T-helper 17 cell (primary cell): ENCODE results near the gene PRDM16. TPM values are rescaled to one million over a fixed set of nuclear protein-coding genes. Genes with fewer than 3 reads are reported as not detected.

Experiments
- ATAC-seq: fragments of 150-1000 bp; cut with Tn5 transposase; 2 replicates; pipeline ENCODE4 v1.10.0; 2021; ENCODE audit warnings: mild to moderate bottlenecking, moderate library complexity
- DNase-seq, 3 donors: peaks; one replicate each; pipeline versions ENCODE4 v3.0.0 to v3.0.0-alpha.2; 2020 to 2021
- H3K9me3 ChIP-seq: one replicate; pipeline ENCODE4 v1.7.0; 2013; ENCODE audit warnings: low read length, mild to moderate bottlenecking; ENCODE audit not compliant: control insufficient read depth, poor library complexity, severe bottlenecking
- H3K27ac Mint-ChIP-seq: one replicate; pipeline ENCODE4 v1.8.0; 2022; ENCODE audit warnings: mild to moderate bottlenecking, moderate library complexity, mixed read lengths
- H3K27me3 Mint-ChIP-seq: one replicate; pipeline ENCODE4 v1.8.0; 2022; ENCODE audit warnings: mixed read lengths
- H3K36me3 Mint-ChIP-seq: one replicate; pipeline ENCODE4 v1.8.0; 2022; ENCODE audit warnings: low read depth, mixed read lengths
- H3K4me1 Mint-ChIP-seq: one replicate; pipeline ENCODE4 v1.8.0; 2022; ENCODE audit warnings: mild to moderate bottlenecking, mixed read lengths
- H3K4me3 Mint-ChIP-seq: one replicate; pipeline ENCODE4 v1.8.0; 2022; ENCODE audit warnings: mild to moderate bottlenecking, moderate library complexity, mixed read lengths
- total RNA-seq, 4 donors: library from RNA in 2 of 4; stranded (reverse) in 2 of 4; gene quantifications; one replicate each; pipeline ENCODE4 v1.2.3 and lab custom pipeline; 2022 to 2026

Gene PRDM16
- total RNA-seq, 2 donors from 2014 or later, result not detected

GRCh38 chr1:3072391-3073185 is 3.6 kb downstream of the PRDM16 start:
- Mint-ChIP-seq H3K36me3 (no peaks in the 10 kb centered on the region), H3K4me3 (no peak overlapping the region), H3K27ac (no peak overlapping the region), H3K4me1 (peaks cover 2% of the 10 kb centered on the region), H3K27me3 (peaks cover 28% of the 10 kb centered on the region)
- ATAC-seq (no peak), DNase-seq (no peak)
- H3K9me3 ChIP-seq, result no peaks in the 10 kb centered on the region

- Mint-ChIP-seq H3K27ac (no peak overlapping the region), H3K36me3 (no peaks in the 10 kb centered on the region), H3K4me1 (peaks cover 2% of the 10 kb centered on the region), H3K4me3 (no peak overlapping the region), H3K27me3 (peaks cover 33% of the 10 kb centered on the region)
- H3K9me3 ChIP-seq, result no peaks in the 10 kb centered on the region
- DNase-seq, result no peak
- ATAC-seq, result no peak
Observed at GRCh38 chr1:3073186-3073488, 4.1 kb downstream of the PRDM16 start.

GRCh38 chr1:3073489-3074296 is 4.7 kb downstream of the PRDM16 start:
- Mint-ChIP-seq H3K4me3 (no peak overlapping the region), H3K4me1 (peaks cover 2% of the 10 kb centered on the region), H3K36me3 (no peaks in the 10 kb centered on the region), H3K27ac (no peak overlapping the region), H3K27me3 (peaks cover 39% of the 10 kb centered on the region)
- DNase-seq (no peak), ATAC-seq (no peak)
- H3K9me3 ChIP-seq, result no peaks in the 10 kb centered on the region

GRCh38 chr1:3074297-3074741 is 5.3 kb downstream of the PRDM16 start:
- DNase-seq, result no peak
- H3K4me3 Mint-ChIP-seq, result no peak overlapping the region
- H3K27ac Mint-ChIP-seq, result no peak overlapping the region
- no peaks in the 10 kb centered on the region for H3K9me3 ChIP-seq
- H3K4me1 Mint-ChIP-seq, result no peaks in the 10 kb centered on the region
- H3K27me3 Mint-ChIP-seq, result peaks cover 45% of the 10 kb centered on the region
- ATAC-seq, result no peak
- no peaks in the 10 kb centered on the region for H3K36me3 Mint-ChIP-seq

- H3K27ac Mint-ChIP-seq, result no peak overlapping the region
- H3K4me3 Mint-ChIP-seq, result no peak overlapping the region
- H3K4me1 Mint-ChIP-seq, result no peaks in the 10 kb centered on the region
- DNase-seq (no peak), ATAC-seq (no peak)
- no peaks in the 10 kb centered on the region for H3K36me3 Mint-ChIP-seq
- H3K27me3 Mint-ChIP-seq, result peaks cover 50% of the 10 kb centered on the region
- H3K9me3 ChIP-seq, result no peaks in the 10 kb centered on the region
Observed at GRCh38 chr1:3074800-3075199, 5.8 kb downstream of the PRDM16 start.

GRCh38 chr1:3075666-3076362 is 6.8 kb downstream of the PRDM16 start:
- Mint-ChIP-seq H3K4me1 (no peaks in the 10 kb centered on the region), H3K4me3 (no peak overlapping the region), H3K27ac (no peak overlapping the region), H3K36me3 (no peaks in the 10 kb centered on the region), H3K27me3 (peaks cover 56% of the 10 kb centered on the region)
- no peaks in the 10 kb centered on the region for H3K9me3 ChIP-seq
- ATAC-seq (no peak), DNase-seq (no peak)

GRCh38 chr1:3076363-3076740 is 7.3 kb downstream of the PRDM16 start:
- DNase-seq (no peak), ATAC-seq (no peak)
- Mint-ChIP-seq H3K27ac (no peak overlapping the region), H3K4me1 (no peaks in the 10 kb centered on the region), H3K4me3 (no peak overlapping the region), H3K36me3 (no peaks in the 10 kb centered on the region), H3K27me3 (peaks cover 56% of the 10 kb centered on the region)
- H3K9me3 ChIP-seq, result no peaks in the 10 kb centered on the region

- H3K4me3 Mint-ChIP-seq, result no peak overlapping the region
- ATAC-seq (no peak), DNase-seq (no peak)
- H3K27me3 Mint-ChIP-seq, result peaks cover 56% of the 10 kb centered on the region
- H3K36me3 Mint-ChIP-seq, result no peaks in the 10 kb centered on the region
- no peak overlapping the region for H3K27ac Mint-ChIP-seq
- no peaks in the 10 kb centered on the region for H3K4me1 Mint-ChIP-seq
- no peaks in the 10 kb centered on the region for H3K9me3 ChIP-seq
Observed at GRCh38 chr1:3077081-3077480, 8.1 kb downstream of the PRDM16 start.

- no peak overlapping the region for H3K4me3 Mint-ChIP-seq
- peaks cover 56% of the 10 kb centered on the region for H3K27me3 Mint-ChIP-seq
- ATAC-seq (no peak), DNase-seq (no peak)
- H3K4me1 Mint-ChIP-seq, result no peaks in the 10 kb centered on the region
- H3K9me3 ChIP-seq, result no peaks in the 10 kb centered on the region
- H3K27ac Mint-ChIP-seq, result no peak overlapping the region
- no peaks in the 10 kb centered on the region for H3K36me3 Mint-ChIP-seq
Observed at GRCh38 chr1:3077561-3077960, 8.6 kb downstream of the PRDM16 start.

- Mint-ChIP-seq H3K27ac (no peak overlapping the region), H3K4me1 (no peaks in the 10 kb centered on the region), H3K4me3 (no peak overlapping the region), H3K27me3 (peaks cover 56% of the 10 kb centered on the region), H3K36me3 (no peaks in the 10 kb centered on the region)
- no peaks in the 10 kb centered on the region for H3K9me3 ChIP-seq
- DNase-seq, result no peak
- no peak for ATAC-seq
Observed at GRCh38 chr1:3078430-3078861, 9.4 kb downstream of the PRDM16 start.

GRCh38 chr1:3078871-3079270 is 9.9 kb downstream of the PRDM16 start:
- ATAC-seq, result no peak
- Mint-ChIP-seq H3K36me3 (no peaks in the 10 kb centered on the region), H3K4me3 (no peak overlapping the region), H3K27me3 (peaks cover 56% of the 10 kb centered on the region), H3K27ac (no peak overlapping the region), H3K4me1 (no peaks in the 10 kb centered on the region)
- no peaks in the 10 kb centered on the region for H3K9me3 ChIP-seq
- DNase-seq, result no peak

GRCh38 chr1:3079381-3080052 is 10.5 kb downstream of the PRDM16 start:
- Mint-ChIP-seq H3K27ac (no peak overlapping the region), H3K4me1 (no peaks in the 10 kb centered on the region), H3K27me3 (peaks cover 51% of the 10 kb centered on the region), H3K36me3 (no peaks in the 10 kb centered on the region), H3K4me3 (no peak overlapping the region)
- ATAC-seq (no peak), DNase-seq (no peak)
- H3K9me3 ChIP-seq, result no peaks in the 10 kb centered on the region
